ENCODE data around the gene KIF22. TPM values are rescaled to one million over a fixed set of nuclear protein-coding genes. Genes with fewer than 3 reads are reported as not detected.
A peak's percentile ranks its signal among the peaks of the same experiment; 100 is the strongest.

KIF22 gene
- total and polyA plus RNA-seq, 10 donors, result 26.6 to 59.2 (median 39.0) TPM

DNA sequence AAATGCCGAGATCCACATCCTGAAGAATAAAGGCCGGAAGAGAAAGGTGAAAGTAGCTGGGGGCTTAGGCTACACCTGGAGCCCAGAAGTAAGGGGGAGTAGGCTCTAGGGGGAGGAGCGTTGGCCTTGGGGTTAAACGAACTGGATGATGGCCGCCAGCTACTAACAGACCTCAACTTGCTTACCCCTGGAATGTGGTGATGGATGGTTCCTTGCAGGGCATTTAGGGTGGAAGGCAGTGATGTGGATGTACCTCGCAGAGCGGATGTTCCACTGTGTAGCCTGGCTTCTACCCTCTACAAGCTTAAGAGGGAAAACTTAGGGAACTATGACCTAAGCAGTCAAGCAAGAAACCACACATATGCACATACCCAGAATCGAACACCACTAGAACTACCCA is 13.5 kb downstream of the KIF22 start:
- H3K4me3 ChIP-seq, result peak overlapping the region in 2 of 8 donors; percentile 79 to 92
- peak overlapping the region in 7 of 8 donors; percentile 97 to 100 (median 98) for H3K27ac ChIP-seq
- peaks cover 0 to 54% (median 18%) of the 10 kb centered on the region in 6 donors for H3K36me3 ChIP-seq

DNA sequence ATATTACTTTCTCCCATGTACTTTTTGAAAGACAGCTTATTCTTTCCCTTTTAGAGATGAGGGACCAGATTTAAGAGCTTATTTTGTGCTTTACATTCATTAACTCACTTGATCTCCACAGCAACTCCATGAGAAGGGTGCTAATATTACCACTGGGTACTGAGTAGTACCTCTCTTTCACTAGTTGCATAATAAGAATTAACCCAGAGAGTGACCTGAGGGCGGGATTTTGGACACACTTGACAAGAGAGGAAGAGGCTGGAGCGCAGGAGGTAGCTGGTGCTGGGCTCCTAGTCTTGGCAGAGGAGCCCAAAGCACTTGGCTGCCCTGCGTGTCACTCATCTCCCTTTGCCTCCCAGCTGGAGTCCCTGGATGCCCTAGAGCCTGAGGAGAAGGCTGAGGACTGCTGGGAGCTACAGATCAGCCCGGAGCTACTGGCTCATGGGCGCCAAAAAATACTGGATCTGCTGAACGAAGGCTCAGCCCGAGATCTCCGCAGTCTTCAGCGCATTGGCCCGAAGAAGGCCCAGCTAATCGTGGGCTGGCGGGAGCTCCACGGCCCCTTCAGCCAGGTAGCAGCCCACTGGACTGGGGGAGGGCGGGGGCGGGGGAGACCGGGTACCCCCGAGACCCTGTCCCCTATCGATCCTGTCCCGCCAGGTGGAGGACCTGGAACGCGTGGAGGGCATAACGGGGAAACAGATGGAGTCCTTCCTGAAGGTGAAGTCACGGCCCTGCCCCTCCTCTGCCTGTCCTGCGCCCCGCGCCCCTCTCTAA is 14.1 kb downstream of the KIF22 start:
- Histone ChIP-seq H3K9me3 (no peaks in the 10 kb centered on the region), H3K27me3 (replicated peaks in 1 of 7) (no peaks in the 10 kb centered on the region), H3K4me3 (peak overlapping the region; percentile 64 to 92 (median 74)), H3K36me3 (peaks cover 0 to 54% (median 18%) of the 10 kb centered on the region in 6 donors), H3K27ac (peak overlapping the region; percentile 97 to 100 (median 98)), H3K4me1 (peaks cover 24 to 42% (median 39%) of the 10 kb centered on the region in 6 donors)
- intact Hi-C loops (cut with DNase I; ENCODE audit: low total_unique reads), result no loop called here
- TF ChIP-seq, protein P1, sequence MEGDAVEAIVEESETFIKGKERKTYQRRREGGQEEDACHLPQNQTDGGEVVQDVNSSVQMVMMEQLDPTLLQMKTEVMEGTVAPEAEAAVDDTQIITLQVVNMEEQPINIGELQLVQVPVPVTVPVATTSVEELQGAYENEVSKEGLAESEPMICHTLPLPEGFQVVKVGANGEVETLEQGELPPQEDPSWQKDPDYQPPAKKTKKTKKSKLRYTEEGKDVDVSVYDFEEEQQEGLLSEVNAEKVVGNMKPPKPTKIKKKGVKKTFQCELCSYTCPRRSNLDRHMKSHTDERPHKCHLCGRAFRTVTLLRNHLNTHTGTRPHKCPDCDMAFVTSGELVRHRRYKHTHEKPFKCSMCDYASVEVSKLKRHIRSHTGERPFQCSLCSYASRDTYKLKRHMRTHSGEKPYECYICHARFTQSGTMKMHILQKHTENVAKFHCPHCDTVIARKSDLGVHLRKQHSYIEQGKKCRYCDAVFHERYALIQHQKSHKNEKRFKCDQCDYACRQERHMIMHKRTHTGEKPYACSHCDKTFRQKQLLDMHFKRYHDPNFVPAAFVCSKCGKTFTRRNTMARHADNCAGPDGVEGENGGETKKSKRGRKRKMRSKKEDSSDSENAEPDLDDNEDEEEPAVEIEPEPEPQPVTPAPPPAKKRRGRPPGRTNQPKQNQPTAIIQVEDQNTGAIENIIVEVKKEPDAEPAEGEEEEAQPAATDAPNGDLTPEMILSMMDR (IDR thresholded peaks at IDR 0.05 in 8 of 11, conservative IDR thresholded peaks at IDR 0.05 in 3 of 11), result no peak
- TF ChIP-seq POLR2A (IDR thresholded peaks at IDR 0.05), result no peak
- no peak for TF ChIP-seq POLR2AphosphoS5 (IDR thresholded peaks at IDR 0.05)
- DNase-seq, result peak; percentile 83
- WGBS, 5 donors, result 6 to 17% (median 10%) methylated on average over 7 to 26 of the region's 26 CpGs

More for the DNA sequence above, 13.5 kb downstream of the KIF22 start:
- no peak for DNase-seq
- H3K9me3 ChIP-seq, result no peaks in the 10 kb centered on the region
- 67 to 79% (median 73%) methylated on average over 8 of the region's 8 CpGs for WGBS, 5 donors
- TF ChIP-seq, protein P1 (IDR thresholded peaks at IDR 0.05 in 8 of 11, conservative IDR thresholded peaks at IDR 0.05 in 3 of 11), result no peak
- no peak for TF ChIP-seq POLR2A (IDR thresholded peaks at IDR 0.05)
- TF ChIP-seq POLR2AphosphoS5 (IDR thresholded peaks at IDR 0.05), result no peak
- H3K4me1 ChIP-seq, result peaks cover 18 to 36% (median 33%) of the 10 kb centered on the region in 6 donors
- intact Hi-C loops (cut with DNase I; ENCODE audit: low total_unique reads), result no loop called here
- no peaks in the 10 kb centered on the region for H3K27me3 ChIP-seq (replicated peaks in 1 of 7)

DNA sequence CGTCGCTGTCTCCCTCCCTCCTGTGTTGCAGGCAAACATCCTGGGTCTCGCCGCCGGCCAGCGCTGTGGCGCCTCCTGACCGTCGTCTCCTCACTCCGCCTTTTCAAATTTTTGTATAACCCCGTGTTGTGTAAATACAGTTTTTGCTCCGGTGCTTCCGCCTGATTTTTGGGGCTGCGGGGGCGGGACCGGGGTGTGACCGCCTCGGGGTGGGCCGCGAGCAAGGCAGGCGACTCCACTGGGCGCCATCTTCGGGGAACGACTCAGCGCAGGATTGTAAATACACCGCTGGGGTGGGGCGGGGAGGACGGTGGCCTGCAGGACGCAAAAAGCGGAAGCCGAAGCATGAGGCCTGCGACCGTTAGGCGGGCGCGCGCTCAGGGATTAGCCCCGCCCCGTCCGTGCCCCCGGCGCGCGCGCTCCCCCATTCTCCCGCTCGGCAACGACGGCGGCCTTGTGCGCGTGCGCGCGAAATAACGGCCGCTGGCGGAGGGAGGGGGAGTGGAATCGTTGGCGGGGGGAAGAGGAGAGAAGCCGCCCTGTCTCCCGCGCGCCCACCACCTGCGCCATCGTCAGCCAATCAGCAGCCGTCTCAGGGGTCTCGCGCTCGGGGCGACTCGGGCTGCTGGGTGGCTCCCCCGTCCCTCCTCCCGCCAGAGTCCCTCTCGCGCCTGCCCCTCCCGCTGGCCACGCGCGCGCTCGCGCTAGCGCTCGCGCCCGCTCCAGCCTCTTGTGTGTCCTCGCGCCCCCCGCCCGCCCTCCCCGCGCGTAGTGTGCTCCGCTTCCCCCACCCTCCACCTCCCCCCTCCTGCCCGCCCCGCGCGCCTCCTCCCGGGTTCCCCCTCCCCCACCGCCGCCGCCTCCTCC is 14.9 kb downstream of the KIF22 start:
- Histone ChIP-seq H3K4me3 (peak overlapping the region; percentile 64 to 92 (median 74)), H3K27ac (peak overlapping the region; percentile 97 to 100 (median 98)), H3K9me3 (no peaks in the 10 kb centered on the region), H3K36me3 (peaks cover 0 to 54% (median 22%) of the 10 kb centered on the region in 6 donors), H3K27me3 (replicated peaks in 1 of 7) (no peaks in the 10 kb centered on the region), H3K4me1 (peaks cover 32 to 50% (median 47%) of the 10 kb centered on the region in 6 donors)
- TF ChIP-seq POLR2AphosphoS5 (IDR thresholded peaks at IDR 0.05), result peak; percentile 99
- TF ChIP-seq POLR2A (IDR thresholded peaks at IDR 0.05), result peak; percentile 56 to 90 (median 85)
- TF ChIP-seq, protein P1 (IDR thresholded peaks at IDR 0.05 in 8 of 11, conservative IDR thresholded peaks at IDR 0.05 in 3 of 11), result peak in 8 of 11 experiments; percentile 14 to 59 (median 32)
- peak; percentile 100 for DNase-seq
- intact Hi-C loops (cut with DNase I; ENCODE audit: low total_unique reads), result no loop called here
- 0 to 1% (median 1%) methylated on average over 22 to 99 of the region's 103 CpGs for WGBS, 5 donors

All from spleen (tissue), 11 donors.